Effector memory CD8-positive, alpha-beta T cell (primary cell): Measurements from ENCODE around the gene MOB3B.
A peak's percentile ranks its signal among the peaks of the same experiment; 100 is the strongest.

Experiments
- ATAC-seq: fragments of 150-1000 bp; cut with Tn5 transposase; replicated peaks from 2 replicates; pipeline ENCODE4 v1.10.0; 2021; ENCODE audit warnings: mild to moderate bottlenecking, moderate library complexity
- DNase-seq, 3 experiments: peaks; one replicate each; pipeline ENCODE4 v3.0.0; 2021
- H3K27ac Mint-ChIP-seq, 2 donors: one replicate each; pipeline ENCODE4 v1.8.0; 2022; ENCODE audit warnings: mild to moderate bottlenecking in 2 of 2, mixed read lengths in 2 of 2, moderate library complexity in 2 of 2
- H3K27me3 Mint-ChIP-seq, 2 donors: one replicate each; pipeline ENCODE4 v1.8.0; 2022; ENCODE audit warnings: mixed read lengths in 2 of 2
- H3K36me3 Mint-ChIP-seq: one replicate; pipeline ENCODE4 v1.8.0; 2022; ENCODE audit warnings: mild to moderate bottlenecking, moderate library complexity, mixed read lengths; ENCODE audit not compliant: insufficient read depth
- H3K4me1 Mint-ChIP-seq, 2 donors: one replicate each; pipeline ENCODE4 v1.8.0; 2022; ENCODE audit warnings: low read depth in 2 of 2, mixed read lengths in 2 of 2
- H3K4me3 Mint-ChIP-seq, 2 donors: one replicate each; pipeline ENCODE4 v1.8.0; 2022; ENCODE audit warnings: mild to moderate bottlenecking in 2 of 2, mixed read lengths in 2 of 2, moderate library complexity in 2 of 2
- H3K9me3 Mint-ChIP-seq, 2 donors: one replicate each; pipeline ENCODE4 v1.8.0; 2022; ENCODE audit warnings: mixed read lengths in 2 of 2

Gene MOB3B

GRCh38 chr9:27282269-27282668, 247.3 kb downstream of the MOB3B start:
- H3K4me3 Mint-ChIP-seq, result no peak overlapping the region
- no peaks in the 10 kb centered on the region for H3K4me1 Mint-ChIP-seq
- DNase-seq (no peak), ATAC-seq (no peak)
- H3K36me3 Mint-ChIP-seq, result peaks cover 2% of the 10 kb centered on the region
- no peak overlapping the region for H3K27ac Mint-ChIP-seq
- no peaks in the 10 kb centered on the region for H3K9me3 Mint-ChIP-seq
- H3K27me3 Mint-ChIP-seq, result peaks cover 0 to 22% of the 10 kb centered on the region in 2 donors

- no peak for DNase-seq
- no peak for ATAC-seq
- no peak overlapping the region for H3K4me3 Mint-ChIP-seq
- H3K4me1 Mint-ChIP-seq, result peaks cover 0 to 3% of the 10 kb centered on the region in 2 donors
- H3K36me3 Mint-ChIP-seq, result peaks cover 2% of the 10 kb centered on the region
- no peak overlapping the region for H3K27ac Mint-ChIP-seq
- no peaks in the 10 kb centered on the region for H3K9me3 Mint-ChIP-seq
- H3K27me3 Mint-ChIP-seq, result peaks cover 0 to 16% of the 10 kb centered on the region in 2 donors
These were observed 248.8 kb downstream of the MOB3B start for GRCh38 chr9:27280860-27281259.

- Mint-ChIP-seq H3K27ac (no peak overlapping the region), H3K4me1 (peaks cover 0 to 3% of the 10 kb centered on the region in 2 donors), H3K9me3 (no peaks in the 10 kb centered on the region), H3K36me3 (peaks cover 2% of the 10 kb centered on the region), H3K27me3 (peaks cover 0 to 16% of the 10 kb centered on the region in 2 donors), H3K4me3 (no peak overlapping the region)
- ATAC-seq, result no peak
- no peak for DNase-seq
These were observed 249.4 kb downstream of the MOB3B start for GRCh38 chr9:27280249-27280648.

GRCh38 chr9:27279611-27280010, 250.0 kb downstream of the MOB3B start:
- Mint-ChIP-seq H3K4me1 (peaks cover 0 to 3% of the 10 kb centered on the region in 2 donors), H3K36me3 (peaks cover 2% of the 10 kb centered on the region), H3K27me3 (peaks cover 0 to 16% of the 10 kb centered on the region in 2 donors), H3K4me3 (no peak overlapping the region), H3K9me3 (no peaks in the 10 kb centered on the region), H3K27ac (no peak overlapping the region)
- ATAC-seq (no peak), DNase-seq (no peak)

- peaks cover 2% of the 10 kb centered on the region for H3K36me3 Mint-ChIP-seq
- H3K4me1 Mint-ChIP-seq, result peaks cover 0 to 3% of the 10 kb centered on the region in 2 donors
- no peak for DNase-seq
- no peak overlapping the region for H3K4me3 Mint-ChIP-seq
- H3K9me3 Mint-ChIP-seq, result no peaks in the 10 kb centered on the region
- peaks cover 0 to 16% of the 10 kb centered on the region in 2 donors for H3K27me3 Mint-ChIP-seq
- no peak for ATAC-seq
- no peak overlapping the region for H3K27ac Mint-ChIP-seq
These were observed 251.2 kb downstream of the MOB3B start for GRCh38 chr9:27278374-27278773.

GRCh38 chr9:27276193-27277030, 253.2 kb downstream of the MOB3B start:
- Mint-ChIP-seq H3K27ac (no peak overlapping the region), H3K9me3 (no peaks in the 10 kb centered on the region), H3K27me3 (peaks cover 0 to 15% of the 10 kb centered on the region in 2 donors), H3K4me1 (peaks cover 0 to 3% of the 10 kb centered on the region in 2 donors), H3K4me3 (no peak overlapping the region), H3K36me3 (no peaks in the 10 kb centered on the region)
- DNase-seq, result peak in 1 of 3 experiments; percentile 1
- ATAC-seq, result peak; percentile 27
